PFSK-1 (cell line): ENCODE measurements around the gene CAMSAP2.

Experiments
- FOXP2 ChIP-seq: optimal IDR thresholded peaks from 2 replicates; pipeline ENCODE3; 2011; ENCODE audit warnings: borderline replicate concordance, control low read depth, inconsistent platforms; ENCODE audit not compliant: insufficient read depth; ENCODE audit errors: extremely low read length, extremely low read depth
- POLR2AphosphoS5 ChIP-seq: IDR thresholded peaks from 2 replicates; pipeline ENCODE4 v1.6.1; 2012; ENCODE audit warnings: low read depth, mild to moderate bottlenecking, control low read depth, low read length, moderate library complexity
- SIN3A ChIP-seq: IDR thresholded peaks from 2 replicates; pipeline ENCODE4 v1.6.1; 2012; ENCODE audit warnings: mild to moderate bottlenecking, low read length, moderate library complexity, borderline replicate concordance; ENCODE audit not compliant: insufficient read depth
- TAF1 ChIP-seq: IDR thresholded peaks from 2 replicates; pipeline ENCODE4 v1.6.1; 2012; ENCODE audit warnings: low read length, control low read depth, borderline replicate concordance; ENCODE audit not compliant: insufficient read depth
- TF ChIP-seq, protein P1 (sequence below), 2 experiments: IDR thresholded peaks; 2 replicates each; pipeline versions ENCODE4 v1.6.1 to v1.8.0; 2011 to 2012; ENCODE audit warnings: low read depth in 2 of 2, low read length in 2 of 2, control low read depth in 1 of 2, inconsistent platforms in 1 of 2, mild to moderate bottlenecking in 1 of 2, moderate library complexity in 1 of 2; ENCODE audit not compliant: insufficient read depth in 1 of 2

DNA sequence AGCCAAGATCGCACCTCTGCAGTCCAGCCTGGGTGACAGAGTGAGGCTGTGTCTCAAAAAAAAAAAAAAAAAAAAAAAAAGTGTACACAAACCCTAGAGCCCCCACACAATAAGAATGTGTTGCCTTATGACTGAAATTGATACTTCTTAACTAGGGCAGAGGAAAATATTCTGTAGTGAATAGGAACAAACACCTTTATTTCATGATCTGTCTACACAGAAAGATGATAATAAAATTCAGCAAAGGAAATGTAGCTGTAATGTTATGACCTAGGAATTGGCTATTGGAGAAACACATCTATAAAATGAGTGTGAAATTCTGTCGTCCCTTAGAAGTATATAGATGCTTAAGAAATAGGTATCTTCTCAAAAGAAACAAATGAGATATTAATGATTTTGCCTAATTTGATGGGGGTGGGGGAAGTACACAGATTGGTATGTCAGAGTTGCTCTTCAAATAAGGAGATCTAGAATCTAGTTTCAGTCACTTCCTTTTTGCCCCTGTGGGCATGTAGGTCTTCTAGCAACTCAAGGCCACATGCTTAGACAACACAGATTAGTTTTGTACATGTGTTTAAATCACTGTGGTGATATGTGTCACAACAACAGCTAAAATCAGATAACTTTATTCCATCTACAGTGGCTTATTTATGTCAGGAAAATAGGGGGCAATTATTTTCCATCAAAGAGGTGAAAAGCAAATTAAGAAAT is 123.4 kb downstream of the CAMSAP2 start:
- TF ChIP-seq POLR2AphosphoS5: no peak
- TF ChIP-seq, protein P1, sequence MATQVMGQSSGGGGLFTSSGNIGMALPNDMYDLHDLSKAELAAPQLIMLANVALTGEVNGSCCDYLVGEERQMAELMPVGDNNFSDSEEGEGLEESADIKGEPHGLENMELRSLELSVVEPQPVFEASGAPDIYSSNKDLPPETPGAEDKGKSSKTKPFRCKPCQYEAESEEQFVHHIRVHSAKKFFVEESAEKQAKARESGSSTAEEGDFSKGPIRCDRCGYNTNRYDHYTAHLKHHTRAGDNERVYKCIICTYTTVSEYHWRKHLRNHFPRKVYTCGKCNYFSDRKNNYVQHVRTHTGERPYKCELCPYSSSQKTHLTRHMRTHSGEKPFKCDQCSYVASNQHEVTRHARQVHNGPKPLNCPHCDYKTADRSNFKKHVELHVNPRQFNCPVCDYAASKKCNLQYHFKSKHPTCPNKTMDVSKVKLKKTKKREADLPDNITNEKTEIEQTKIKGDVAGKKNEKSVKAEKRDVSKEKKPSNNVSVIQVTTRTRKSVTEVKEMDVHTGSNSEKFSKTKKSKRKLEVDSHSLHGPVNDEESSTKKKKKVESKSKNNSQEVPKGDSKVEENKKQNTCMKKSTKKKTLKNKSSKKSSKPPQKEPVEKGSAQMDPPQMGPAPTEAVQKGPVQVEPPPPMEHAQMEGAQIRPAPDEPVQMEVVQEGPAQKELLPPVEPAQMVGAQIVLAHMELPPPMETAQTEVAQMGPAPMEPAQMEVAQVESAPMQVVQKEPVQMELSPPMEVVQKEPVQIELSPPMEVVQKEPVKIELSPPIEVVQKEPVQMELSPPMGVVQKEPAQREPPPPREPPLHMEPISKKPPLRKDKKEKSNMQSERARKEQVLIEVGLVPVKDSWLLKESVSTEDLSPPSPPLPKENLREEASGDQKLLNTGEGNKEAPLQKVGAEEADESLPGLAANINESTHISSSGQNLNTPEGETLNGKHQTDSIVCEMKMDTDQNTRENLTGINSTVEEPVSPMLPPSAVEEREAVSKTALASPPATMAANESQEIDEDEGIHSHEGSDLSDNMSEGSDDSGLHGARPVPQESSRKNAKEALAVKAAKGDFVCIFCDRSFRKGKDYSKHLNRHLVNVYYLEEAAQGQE (IDR thresholded peaks at IDR 0.05; ENCODE audit: insufficient read depth in 1 of 2, low read depth in 2 of 2, low read length in 2 of 2): no peak
- TF ChIP-seq TAF1: no peak
- TF ChIP-seq SIN3A: no peak
- TF ChIP-seq FOXP2: no peak
